ENCODE data around the gene MAP3K7. TPM values are rescaled to one million over a fixed set of nuclear protein-coding genes. Genes with fewer than 3 reads are reported as not detected.

MAP3K7 gene
- total RNA-seq, 5 donors from 2014 or later (not counting 1 experiment from before 2014, with no cell fraction given) = 21.1 to 25.6 (median 24.2) TPM

DNA sequence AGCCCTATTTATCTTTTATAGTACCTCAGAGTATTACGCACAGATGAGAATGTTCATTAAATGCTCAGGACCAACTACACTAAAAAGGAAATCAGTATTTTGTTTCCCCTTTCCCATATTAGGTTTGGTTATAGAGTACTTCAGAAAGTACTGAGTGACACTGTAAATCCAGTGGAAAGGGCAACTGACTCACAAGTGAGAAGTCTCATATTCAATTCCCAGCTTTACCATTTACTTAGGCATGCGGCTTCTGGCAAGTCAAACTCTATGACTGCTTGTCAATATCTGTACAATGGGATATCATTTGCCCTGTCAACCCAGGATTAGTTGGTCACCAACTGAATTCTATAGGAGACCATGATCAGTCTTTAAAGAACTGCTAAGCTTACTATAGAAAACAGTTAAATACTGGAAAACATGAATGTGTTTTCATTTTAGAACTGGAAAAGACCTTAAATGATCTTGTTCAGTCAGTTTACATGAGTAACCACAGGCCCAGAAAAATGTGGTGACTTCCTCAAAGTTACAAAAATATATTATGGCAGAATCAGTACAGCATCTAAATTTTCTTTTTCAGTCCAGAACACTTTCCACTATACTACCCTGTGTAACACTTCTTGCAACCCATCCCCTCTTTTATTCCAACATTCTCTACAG, 3.6 kb downstream of the MAP3K7 start:
- no peaks in the 10 kb centered on the region for H3K9me3 ChIP-seq
- no peak overlapping the region for H3K4me3 ChIP-seq (ENCODE audit: control insufficient read depth in 1 of 2, extremely low read depth in 1 of 2, low read length in 1 of 2)
- Mint-ChIP-seq H3K4me3 (no peak overlapping the region), H3K27ac (no peak overlapping the region), H3K36me3 (no peaks in the 10 kb centered on the region), H3K9me3 (no peaks in the 10 kb centered on the region), H3K4me1 (peaks cover 59 to 69% (median 62%) of the 10 kb centered on the region in 3 donors), H3K27me3 (no peaks in the 10 kb centered on the region)
- DNase-seq = no peak
- ATAC-seq (replicated peaks in 1 of 4) = no peak
- no peaks in the 10 kb centered on the region for H3K27me3 ChIP-seq (replicated peaks in 1 of 2; ENCODE audit: control insufficient read depth in 2 of 2, extremely low read depth in 1 of 2, insufficient read depth in 2 of 2, low read length in 1 of 2)
- WGBS (ENCODE audit: insufficient coverage) = 90% methylated on average over 1 of the region's 2 CpGs
- peaks cover 0 to 3% of the 10 kb centered on the region in 2 donors for H3K36me3 ChIP-seq (ENCODE audit: control insufficient read depth in 2 of 2, extremely low read depth in 1 of 2, insufficient read depth in 1 of 2, low read length in 1 of 2)
- peaks cover 8 to 24% of the 10 kb centered on the region in 2 experiments for H3K4me1 ChIP-seq (ENCODE audit: control insufficient read depth in 1 of 2, extremely low read depth in 1 of 2, insufficient read depth in 2 of 2, low read length in 2 of 2)
- CTCF ChIA-PET = interaction anchor here in 1 of 2 donors (0.6 kb wide), 1 partner anchor 1504 kb away, joined by 4 read pairs; no protein-coding TSS in a partner anchor
- no peak overlapping the region for H3K27ac ChIP-seq (ENCODE audit: low read length)
- POLR2A ChIA-PET = no interaction called here

- no peaks in the 10 kb centered on the region for H3K9me3 Mint-ChIP-seq
- H3K4me1 ChIP-seq (ENCODE audit: control insufficient read depth in 1 of 2, extremely low read depth in 1 of 2, insufficient read depth in 2 of 2, low read length in 2 of 2) = peaks cover 4 to 19% of the 10 kb centered on the region in 2 experiments
- no peak overlapping the region for H3K4me3 ChIP-seq (ENCODE audit: control insufficient read depth in 1 of 2, extremely low read depth in 1 of 2, low read length in 1 of 2)
- no peaks in the 10 kb centered on the region for H3K27me3 ChIP-seq (replicated peaks in 1 of 2; ENCODE audit: control insufficient read depth in 2 of 2, extremely low read depth in 1 of 2, insufficient read depth in 2 of 2, low read length in 1 of 2)
- no CpG with 5 or more reads among the region's 1 CpG for WGBS (ENCODE audit: insufficient coverage)
- no peaks in the 10 kb centered on the region for H3K9me3 ChIP-seq
- ChIA-PET POLR2A (no interaction called here), CTCF (interaction anchor here in 1 of 2 donors (1.7 kb wide), 1 partner anchor 641 kb away, joined by 4 read pairs; no protein-coding TSS in a partner anchor)
- H3K27ac ChIP-seq (ENCODE audit: low read length) = no peak overlapping the region
- peaks cover 0 to 4% of the 10 kb centered on the region in 2 donors for H3K36me3 ChIP-seq (ENCODE audit: control insufficient read depth in 2 of 2, extremely low read depth in 1 of 2, insufficient read depth in 1 of 2, low read length in 1 of 2)
- H3K4me3 Mint-ChIP-seq = no peak overlapping the region
- H3K4me1 Mint-ChIP-seq = peaks cover 49 to 57% (median 51%) of the 10 kb centered on the region in 3 donors
- DNase-seq (no peak), ATAC-seq (replicated peaks in 1 of 4) (no peak)
- no peak overlapping the region for H3K27ac Mint-ChIP-seq
- no peaks in the 10 kb centered on the region for H3K36me3 Mint-ChIP-seq
- no peaks in the 10 kb centered on the region for H3K27me3 Mint-ChIP-seq
Observed at GRCh38 chr6:90581146-90581545, 5.7 kb downstream of the MAP3K7 start.

DNA sequence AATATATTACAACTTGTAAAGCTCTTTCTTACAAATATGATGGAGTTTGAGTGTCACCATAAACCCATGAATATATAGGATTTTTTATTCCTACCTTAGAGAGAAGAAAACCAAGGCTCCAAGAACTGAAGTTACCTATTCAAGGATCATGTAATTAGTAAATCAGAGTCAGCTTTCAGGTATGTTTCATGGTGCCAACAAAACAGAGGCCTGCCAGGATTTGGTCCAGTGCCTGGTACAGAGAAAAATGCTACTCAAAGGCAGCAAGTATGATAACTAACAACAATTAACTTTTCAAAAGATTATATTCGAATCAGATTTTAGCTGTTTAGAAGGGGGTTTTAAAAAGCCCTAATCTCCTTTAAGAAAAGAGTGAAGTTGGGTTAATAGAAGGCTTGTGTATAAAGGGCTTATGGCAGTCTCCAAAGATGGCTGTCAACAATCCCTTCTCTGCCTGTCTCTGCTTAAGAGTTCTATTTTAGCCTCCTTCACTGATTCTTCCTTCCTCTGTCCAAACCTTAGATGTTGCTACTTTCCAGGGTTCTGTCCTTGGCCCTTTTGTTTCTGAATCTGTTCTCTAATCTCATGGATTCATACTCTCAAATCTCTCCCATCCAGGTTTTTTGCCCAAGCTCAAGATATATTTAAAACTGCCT, 7.8 kb downstream of the MAP3K7 start:
- H3K27me3 Mint-ChIP-seq = no peaks in the 10 kb centered on the region
- DNase-seq (no peak), ATAC-seq (replicated peaks in 1 of 4) (no peak)
- Histone ChIP-seq H3K27me3 (replicated peaks in 1 of 2; ENCODE audit: control insufficient read depth in 2 of 2, extremely low read depth in 1 of 2, insufficient read depth in 2 of 2, low read length in 1 of 2) (no peaks in the 10 kb centered on the region), H3K4me1 (ENCODE audit: control insufficient read depth in 1 of 2, extremely low read depth in 1 of 2, insufficient read depth in 2 of 2, low read length in 2 of 2) (peaks cover 0 to 3% of the 10 kb centered on the region in 2 experiments), H3K4me3 (ENCODE audit: control insufficient read depth in 1 of 2, extremely low read depth in 1 of 2, low read length in 1 of 2) (no peak overlapping the region), H3K9me3 (no peaks in the 10 kb centered on the region), H3K27ac (ENCODE audit: low read length) (no peak overlapping the region), H3K36me3 (ENCODE audit: control insufficient read depth in 2 of 2, extremely low read depth in 1 of 2, insufficient read depth in 1 of 2, low read length in 1 of 2) (peaks cover 0 to 6% of the 10 kb centered on the region in 2 donors)
- no peaks in the 10 kb centered on the region for H3K36me3 Mint-ChIP-seq
- no peak overlapping the region for H3K4me3 Mint-ChIP-seq
- CTCF ChIA-PET = interaction anchor here (0.5 kb wide), 2 partner anchors 14 to 783 kb away, joined by 3 to 4 read pairs; no protein-coding TSS in a partner anchor
- H3K27ac Mint-ChIP-seq = no peak overlapping the region
- POLR2A ChIA-PET = interaction anchor here in 1 of 2 donors (0.6 to 0.8 kb wide), 2 partner anchors 15 to 750 kb away, joined by 3 to 6 read pairs; partner anchors contain the start of gene CASP8AP2
- H3K9me3 Mint-ChIP-seq = no peaks in the 10 kb centered on the region
- H3K4me1 Mint-ChIP-seq = peaks cover 31 to 46% (median 42%) of the 10 kb centered on the region in 3 donors
- WGBS (ENCODE audit: insufficient coverage) = no CpG with 5 or more reads among the region's 1 CpG

DNA sequence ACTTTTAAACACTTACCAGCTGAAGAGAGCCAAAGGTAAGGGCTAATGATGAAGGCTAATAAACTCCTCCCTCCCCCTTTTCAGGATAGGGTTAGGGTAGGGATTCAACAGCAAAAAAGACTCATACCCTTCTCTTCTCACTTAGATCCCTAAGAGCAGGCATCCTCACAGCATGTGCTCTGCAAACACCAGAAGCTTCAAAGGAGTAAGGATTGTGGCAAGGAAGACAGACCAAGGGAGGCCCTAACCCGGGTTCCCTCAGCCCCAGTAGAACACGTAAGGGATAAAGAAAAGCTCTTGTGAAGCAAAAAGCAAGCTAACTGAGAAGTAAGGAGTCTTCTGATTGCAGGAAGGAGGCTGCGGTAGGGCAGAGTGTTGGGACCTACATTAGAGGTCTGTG, 11.6 kb downstream of the MAP3K7 start:
- Histone ChIP-seq H3K27ac (ENCODE audit: low read length) (no peak overlapping the region), H3K36me3 (ENCODE audit: control insufficient read depth in 2 of 2, extremely low read depth in 1 of 2, insufficient read depth in 1 of 2, low read length in 1 of 2) (peaks cover 7 to 11% of the 10 kb centered on the region in 2 donors), H3K4me1 (ENCODE audit: control insufficient read depth in 1 of 2, extremely low read depth in 1 of 2, insufficient read depth in 2 of 2, low read length in 2 of 2) (no peaks in the 10 kb centered on the region), H3K27me3 (replicated peaks in 1 of 2; ENCODE audit: control insufficient read depth in 2 of 2, extremely low read depth in 1 of 2, insufficient read depth in 2 of 2, low read length in 1 of 2) (no peaks in the 10 kb centered on the region), H3K9me3 (no peaks in the 10 kb centered on the region), H3K4me3 (ENCODE audit: control insufficient read depth in 1 of 2, extremely low read depth in 1 of 2, low read length in 1 of 2) (no peak overlapping the region)
- H3K27ac Mint-ChIP-seq = no peak overlapping the region
- H3K4me1 Mint-ChIP-seq = peaks cover 18 to 37% (median 36%) of the 10 kb centered on the region in 3 donors
- ATAC-seq (replicated peaks in 1 of 4) = no peak
- no peaks in the 10 kb centered on the region for H3K27me3 Mint-ChIP-seq
- no peak for DNase-seq
- 100% methylated on average over 2 of the region's 3 CpGs for WGBS (ENCODE audit: insufficient coverage)
- no peaks in the 10 kb centered on the region for H3K9me3 Mint-ChIP-seq
- POLR2A ChIA-PET = no interaction called here
- H3K4me3 Mint-ChIP-seq = no peak overlapping the region
- peaks cover 6% of the 10 kb centered on the region for H3K36me3 Mint-ChIP-seq
- CTCF ChIA-PET = interaction anchor here in 1 of 2 donors (0.6 to 1.0 kb wide), 2 partner anchors 21 to 1202 kb away, joined by 3 read pairs; no protein-coding TSS in a partner anchor

GRCh38 chr6:90574610-90575009, 12.3 kb downstream of the MAP3K7 start:
- H3K27me3 Mint-ChIP-seq = no peaks in the 10 kb centered on the region
- no peak overlapping the region for H3K27ac Mint-ChIP-seq
- Histone ChIP-seq H3K36me3 (ENCODE audit: control insufficient read depth in 2 of 2, extremely low read depth in 1 of 2, insufficient read depth in 1 of 2, low read length in 1 of 2) (peaks cover 7 to 15% of the 10 kb centered on the region in 2 donors), H3K27me3 (replicated peaks in 1 of 2; ENCODE audit: control insufficient read depth in 2 of 2, extremely low read depth in 1 of 2, insufficient read depth in 2 of 2, low read length in 1 of 2) (no peaks in the 10 kb centered on the region), H3K4me1 (ENCODE audit: control insufficient read depth in 1 of 2, extremely low read depth in 1 of 2, insufficient read depth in 2 of 2, low read length in 2 of 2) (no peaks in the 10 kb centered on the region), H3K4me3 (ENCODE audit: control insufficient read depth in 1 of 2, extremely low read depth in 1 of 2, low read length in 1 of 2) (no peak overlapping the region), H3K9me3 (no peaks in the 10 kb centered on the region), H3K27ac (ENCODE audit: low read length) (no peak overlapping the region)
- DNase-seq (no peak), ATAC-seq (replicated peaks in 1 of 4) (no peak)
- WGBS (ENCODE audit: insufficient coverage) = no CpG with 5 or more reads among the region's 2 CpGs
- peaks cover 21 to 36% (median 36%) of the 10 kb centered on the region in 3 donors for H3K4me1 Mint-ChIP-seq
- H3K9me3 Mint-ChIP-seq = no peaks in the 10 kb centered on the region
- H3K4me3 Mint-ChIP-seq = no peak overlapping the region
- CTCF ChIA-PET = interaction anchor here in 1 of 2 donors (1.0 kb wide), 1 partner anchor 21 kb away, joined by 3 read pairs; no protein-coding TSS in a partner anchor
- POLR2A ChIA-PET = no interaction called here
- H3K36me3 Mint-ChIP-seq = peaks cover 12% of the 10 kb centered on the region

GRCh38 chr6:90573624-90574023, 13.2 kb downstream of the MAP3K7 start:
- Mint-ChIP-seq H3K4me1 (peaks cover 20 to 32% (median 31%) of the 10 kb centered on the region in 3 donors), H3K36me3 (peaks cover 22% of the 10 kb centered on the region), H3K27me3 (no peaks in the 10 kb centered on the region), H3K9me3 (no peaks in the 10 kb centered on the region), H3K4me3 (no peak overlapping the region), H3K27ac (no peak overlapping the region)
- no peak overlapping the region for H3K27ac ChIP-seq (ENCODE audit: low read length)
- H3K4me3 ChIP-seq (ENCODE audit: control insufficient read depth in 1 of 2, extremely low read depth in 1 of 2, low read length in 1 of 2) = no peak overlapping the region
- H3K9me3 ChIP-seq = peaks cover 3% of the 10 kb centered on the region
- CTCF ChIA-PET = no interaction called here
- peaks cover 7 to 20% of the 10 kb centered on the region in 2 donors for H3K36me3 ChIP-seq (ENCODE audit: control insufficient read depth in 2 of 2, extremely low read depth in 1 of 2, insufficient read depth in 1 of 2, low read length in 1 of 2)
- no peaks in the 10 kb centered on the region for H3K27me3 ChIP-seq (replicated peaks in 1 of 2; ENCODE audit: control insufficient read depth in 2 of 2, extremely low read depth in 1 of 2, insufficient read depth in 2 of 2, low read length in 1 of 2)
- DNase-seq (no peak), ATAC-seq (replicated peaks in 1 of 4) (no peak)
- no peaks in the 10 kb centered on the region for H3K4me1 ChIP-seq (ENCODE audit: control insufficient read depth in 1 of 2, extremely low read depth in 1 of 2, insufficient read depth in 2 of 2, low read length in 2 of 2)
- POLR2A ChIA-PET = no interaction called here
- no CpG with 5 or more reads among the region's 1 CpG for WGBS (ENCODE audit: insufficient coverage)
